Left colon (tissue), 2 donors: ENCODE measurements around the gene FHDC1. TPM values are rescaled to one million over a fixed set of nuclear protein-coding genes. Genes with fewer than 3 reads are reported as not detected.

Experiments
- ATAC-seq: fragments of 200-7000 bp; cut with Tn5 transposase; one replicate; pipeline ENCODE4 v1.9.1; 2020; ENCODE audit warnings: mild to moderate bottlenecking, moderate library complexity
- DNase-seq, 2 donors: peaks; one replicate each; pipeline ENCODE4 v3.0.0-alpha.2; 2020
- intact Hi-C, 2 donors: fragments of 100-400 bp; cut with DNase I in 1 of 2; cut with micrococcal nuclease in 1 of 2; formaldehyde crosslinking; loops; one replicate each; pipeline versions ENCODE4 v1.11.2 to v1.14.0; 2022; cut with DNase I, micrococcal nuclease
- total RNA-seq, 2 donors: library from RNA; stranded (reverse); fragmentation: NEBNext Ultra II Directional; extraction: Animal tissue kit (Norgen Biotek cat#: 25700); gene quantifications; one replicate each; pipeline ENCODE4 v1.2.1, GENCODE V29; 2021
- donor health status: DM: no; HTN: no; CAD: no.
- donor health status: DM: yes; HTN: yes; CAD: no.

Gene FHDC1
- total RNA-seq, 2 donors from 2014 or later = 14.9 to 15.2 TPM

GRCh38 chr4:153022241-153022715 lies 86.2 kb downstream of the FHDC1 start:
- DNase-seq (peak; percentile 18 to 32), ATAC-seq (peak; percentile 51)
- intact Hi-C loops = no loop called here

DNA sequence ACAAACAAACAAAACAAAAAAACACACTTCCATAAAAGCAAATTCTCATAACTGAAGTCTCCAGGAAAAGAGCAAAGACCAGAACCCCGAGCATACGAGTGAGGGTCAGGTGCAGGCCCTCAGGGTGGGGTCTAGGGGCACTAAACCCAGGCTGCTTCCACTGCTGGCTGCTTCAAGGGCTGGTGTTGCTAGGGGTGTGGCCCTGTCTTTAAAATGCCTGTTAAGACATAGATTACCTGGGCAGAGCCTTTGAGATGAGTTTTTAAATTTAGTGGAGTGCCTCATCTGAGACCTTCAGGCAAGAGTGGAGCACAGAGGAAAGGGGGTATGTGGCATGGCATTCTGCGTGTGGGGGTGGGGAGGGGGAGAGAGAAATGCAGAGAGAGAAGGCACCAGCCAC lies 87.0 kb downstream of the FHDC1 start:
- intact Hi-C loops = no loop called here
- ATAC-seq = peak; percentile 66
- no peak for DNase-seq

DNA sequence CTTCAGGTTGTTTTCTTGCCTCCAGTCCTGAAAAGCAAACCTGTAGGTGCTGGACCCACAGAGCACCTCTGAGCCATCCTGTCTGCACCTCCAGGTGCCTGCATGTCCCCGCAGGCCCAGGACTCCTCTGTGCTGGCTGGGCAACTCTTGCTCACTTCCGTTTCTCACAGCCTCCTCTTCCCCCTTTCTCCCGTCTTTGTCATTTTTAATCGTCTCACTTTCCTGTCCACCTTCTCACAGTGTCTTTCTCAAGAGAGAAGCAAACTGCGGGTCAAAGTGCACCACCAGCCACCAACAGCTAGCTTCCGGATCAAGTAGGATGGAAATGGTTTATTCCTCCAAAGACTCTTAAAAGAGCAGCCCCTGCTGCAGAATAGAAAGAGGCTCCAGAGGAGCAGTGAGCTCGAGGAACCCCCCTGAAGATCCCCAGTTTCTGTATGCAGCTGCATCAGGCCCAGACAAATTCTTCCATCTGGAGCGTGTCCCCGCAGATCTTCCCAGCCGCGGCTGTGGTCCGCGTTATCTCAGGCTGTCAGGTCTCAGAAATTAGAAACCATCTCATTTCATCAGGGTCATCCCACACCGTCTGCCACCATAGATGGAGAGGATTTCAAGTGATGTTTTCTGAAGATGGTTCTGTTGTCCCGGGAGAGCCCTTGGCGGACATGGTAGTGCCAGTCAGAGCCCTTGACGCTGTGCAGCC lies 87.7 kb downstream of the FHDC1 start:
- intact Hi-C loops = no loop called here
- peak; percentile 64 for ATAC-seq

GRCh38 chr4:153024466-153024865 lies 88.3 kb downstream of the FHDC1 start:
- intact Hi-C loops = no loop called here
- ATAC-seq = no peak
- DNase-seq = no peak

More for the DNA sequence above, 87.7 kb downstream of the FHDC1 start:
- peak in 1 of 2 donors; percentile 31 for DNase-seq

GRCh38 chr4:153025406-153025805 lies 89.3 kb downstream of the FHDC1 start:
- DNase-seq = no peak
- intact Hi-C loops = no loop called here
- ATAC-seq = peak; percentile 71

DNA sequence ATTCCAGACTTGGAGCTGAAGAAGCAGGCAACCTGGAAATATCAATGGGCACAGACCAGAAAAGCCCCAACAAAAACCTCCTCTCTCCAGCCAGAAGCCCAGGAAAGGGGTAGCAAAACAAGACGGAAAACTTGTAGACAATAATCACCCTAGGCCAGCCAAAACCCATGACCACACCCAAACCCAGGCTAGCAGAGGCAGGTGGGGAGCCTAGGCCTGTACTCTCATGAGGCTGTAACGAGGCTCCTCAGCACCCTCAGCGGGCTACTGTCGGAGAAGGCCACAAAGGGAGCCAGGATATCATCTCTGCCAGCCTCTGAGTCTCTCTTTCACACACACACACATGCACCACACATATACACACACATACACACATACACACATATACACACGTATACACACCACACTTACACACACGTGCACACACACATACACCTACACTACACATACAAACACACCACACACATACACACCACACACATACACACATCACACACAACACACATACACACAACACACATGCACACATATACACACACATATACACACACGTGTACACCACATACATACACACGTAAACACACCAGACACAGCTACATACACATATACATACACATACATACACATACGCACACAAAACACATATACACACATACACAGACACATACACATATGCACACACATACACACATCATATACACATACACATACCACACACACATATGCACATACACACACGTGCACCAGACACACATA lies 90.6 kb downstream of the FHDC1 start:
- ATAC-seq = no peak
- intact Hi-C loops = no loop called here
- DNase-seq = no peak

GRCh38 chr4:153027866-153028265 lies 91.7 kb downstream of the FHDC1 start:
- ATAC-seq (no peak), DNase-seq (no peak)
- intact Hi-C loops = no loop called here

- DNase-seq = no peak
- ATAC-seq = no peak
- intact Hi-C loops = no loop called here
Measured at GRCh38 chr4:153028535-153028934, 92.4 kb downstream of the FHDC1 start.

Other genes with a start within 250 kb of the FHDC1 start
- under 1 TPM; 0.17 to 0.21 TPM for gene TIGD4, start 156.6 kb upstream of the FHDC1 start, total RNA-seq
- 10 to 100 TPM; 55.6 to 60.9 TPM for gene ARFIP1, start 156.4 kb upstream of the FHDC1 start, total RNA-seq